IPS-20b (cell line): ENCODE data around the gene ENGASE.
"Not testable (repeated sequence)": the region's sequence is repeated elsewhere in the genome, so short reads cannot be mapped to it uniquely, and the experiment has no call there.

Source experiments
- H3K27ac ChIP-seq: one replicate; pipeline ENCODE4 v1.5.1; 2013; ENCODE audit warnings: low read length
- H3K27me3 ChIP-seq: 2 replicates; pipeline ENCODE4 v1.6.1; 2013; ENCODE audit warnings: mild to moderate bottlenecking, low read length, inconsistent platforms; ENCODE audit not compliant: insufficient read depth
- H3K36me3 ChIP-seq: 2 replicates; pipeline ENCODE4 v1.6.1; 2013; ENCODE audit warnings: low read depth, mild to moderate bottlenecking, inconsistent platforms, low read length, moderate library complexity; ENCODE audit not compliant: insufficient read depth
- H3K4me1 ChIP-seq: 2 replicates; pipeline ENCODE4 v1.6.1; 2013; ENCODE audit warnings: mild to moderate bottlenecking, control low read depth, inconsistent platforms, low read length, moderate library complexity; ENCODE audit not compliant: insufficient read depth
- H3K4me3 ChIP-seq: 2 replicates; pipeline ENCODE4 v1.5.1; 2013; ENCODE audit warnings: mild to moderate bottlenecking, low read length, inconsistent platforms
- H3K9ac ChIP-seq: 2 replicates; pipeline ENCODE4 v1.6.1; 2013; ENCODE audit warnings: low read depth, mild to moderate bottlenecking, inconsistent platforms, low read length, moderate library complexity
- H3K9me3 ChIP-seq: 2 replicates; pipeline ENCODE4 v1.6.1; 2013; ENCODE audit warnings: mild to moderate bottlenecking, low read depth, low read length, inconsistent platforms; ENCODE audit not compliant: insufficient read depth

ENGASE gene

GRCh38 chr17:79065105-79065670 lies 9.4 kb upstream of the ENGASE start:
- no peaks in the 10 kb centered on the region for H3K9me3 ChIP-seq
- H3K27me3 ChIP-seq: no peaks in the 10 kb centered on the region; the same call in 1 of the 2 replicates

GRCh38 chr17:79066963-79067362 lies 7.7 kb upstream of the ENGASE start:
- no peak overlapping the region for H3K9ac ChIP-seq
- no peak overlapping the region for H3K27ac ChIP-seq
- no peaks in the 10 kb centered on the region for H3K4me1 ChIP-seq
- no peaks in the 10 kb centered on the region; the same call in 1 of the 2 replicates for H3K27me3 ChIP-seq
- no peak overlapping the region for H3K4me3 ChIP-seq
- no peaks in the 10 kb centered on the region for H3K36me3 ChIP-seq
- no peaks in the 10 kb centered on the region for H3K9me3 ChIP-seq

More at GRCh38 chr17:79065105-79065670, 9.4 kb upstream of the ENGASE start:
- Histone ChIP-seq H3K27ac (no peak overlapping the region), H3K9ac (no peak overlapping the region), H3K36me3 (no peaks in the 10 kb centered on the region), H3K4me3 (no peak overlapping the region), H3K4me1 (no peaks in the 10 kb centered on the region)

DNA sequence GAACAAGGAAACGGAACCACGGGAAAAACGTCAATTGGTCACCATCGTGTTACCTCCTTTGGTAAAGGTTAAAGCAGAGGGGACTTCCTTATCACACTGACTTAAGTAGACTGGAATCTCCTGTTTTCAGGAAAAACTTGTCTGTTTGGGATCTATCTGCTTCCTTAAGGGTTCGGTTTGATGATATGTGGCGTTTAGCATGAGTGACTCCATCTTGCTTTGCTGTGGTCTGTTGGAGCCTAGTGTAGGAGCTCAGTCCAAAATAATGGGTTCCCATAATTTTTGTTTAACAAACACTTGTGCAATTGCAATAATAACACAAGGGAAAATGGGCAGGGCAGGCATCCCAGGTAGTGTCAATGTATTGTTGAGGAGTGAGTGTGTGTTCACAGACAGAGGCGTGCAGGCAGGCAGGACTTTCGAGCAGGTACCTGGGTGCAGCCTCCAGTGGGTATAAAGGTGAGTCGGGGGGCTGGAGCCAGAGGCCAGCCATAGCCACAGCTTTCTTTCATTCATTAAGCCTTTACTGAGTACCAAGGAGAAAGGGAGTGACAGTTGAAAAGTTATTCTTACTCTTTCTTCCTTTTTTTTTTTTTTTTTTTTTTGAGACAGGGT lies 4.3 kb upstream of the ENGASE start:
- Histone ChIP-seq H3K4me3 (no peak overlapping the region), H3K27ac (no peak overlapping the region), H3K9ac (no peak overlapping the region), H3K27me3 (peaks cover 9% of the 10 kb centered on the region), H3K36me3 (no peaks in the 10 kb centered on the region), H3K4me1 (no peaks in the 10 kb centered on the region), H3K9me3 (no peaks in the 10 kb centered on the region)

DNA sequence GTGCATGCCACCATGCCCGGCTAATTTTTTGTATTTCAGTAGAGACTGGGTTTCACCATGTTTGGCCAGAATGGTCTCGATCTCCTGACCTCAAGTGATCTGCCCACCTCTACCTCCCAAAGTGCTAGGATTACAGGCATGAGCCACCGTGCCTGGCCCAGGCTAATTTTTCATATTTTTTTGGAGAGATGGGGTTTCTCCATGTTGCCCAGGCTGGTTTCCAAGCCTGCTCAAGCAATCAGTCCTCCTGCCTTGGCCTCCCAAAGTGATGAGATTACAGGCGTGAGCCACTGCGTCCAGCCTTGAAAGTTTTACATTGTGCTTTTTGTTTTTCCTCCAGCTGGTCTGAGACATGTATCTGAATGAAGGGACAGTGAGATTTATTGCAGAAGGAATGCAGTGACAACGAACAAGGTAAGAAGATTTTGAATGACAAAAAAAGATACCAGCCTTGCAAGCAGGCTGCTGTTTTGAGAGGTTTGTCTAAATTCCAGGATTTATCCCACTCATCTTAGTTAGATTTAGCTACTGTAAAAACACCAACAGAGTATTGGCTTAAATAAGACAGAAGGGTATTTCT lies 3.4 kb upstream of the ENGASE start:
- H3K4me1 ChIP-seq: no peaks in the 10 kb centered on the region
- H3K4me3 ChIP-seq: no peak overlapping the region
- no peak overlapping the region for H3K27ac ChIP-seq
- no peaks in the 10 kb centered on the region for H3K9me3 ChIP-seq
- H3K9ac ChIP-seq: no peak overlapping the region
- H3K27me3 ChIP-seq: peaks cover 14% of the 10 kb centered on the region
- H3K36me3 ChIP-seq: no peaks in the 10 kb centered on the region

GRCh38 chr17:79072544-79072943 lies 2.1 kb upstream of the ENGASE start:
- H3K4me3 ChIP-seq: no peak overlapping the region
- H3K9ac ChIP-seq: no peak overlapping the region
- no peaks in the 10 kb centered on the region for H3K9me3 ChIP-seq
- H3K4me1 ChIP-seq: no peaks in the 10 kb centered on the region
- H3K27me3 ChIP-seq: peaks cover 14% of the 10 kb centered on the region
- H3K27ac ChIP-seq: no peak overlapping the region
- H3K36me3 ChIP-seq: no peaks in the 10 kb centered on the region

GRCh38 chr17:79073016-79073705 lies 1.5 kb upstream of the ENGASE start:
- Histone ChIP-seq H3K27me3 (peaks cover 14% of the 10 kb centered on the region; the same call in 1 of the 2 replicates), H3K9ac (no peak overlapping the region), H3K4me1 (no peaks in the 10 kb centered on the region), H3K4me3 (no peak overlapping the region), H3K9me3 (no peaks in the 10 kb centered on the region), H3K36me3 (no peaks in the 10 kb centered on the region), H3K27ac (no peak overlapping the region)

DNA sequence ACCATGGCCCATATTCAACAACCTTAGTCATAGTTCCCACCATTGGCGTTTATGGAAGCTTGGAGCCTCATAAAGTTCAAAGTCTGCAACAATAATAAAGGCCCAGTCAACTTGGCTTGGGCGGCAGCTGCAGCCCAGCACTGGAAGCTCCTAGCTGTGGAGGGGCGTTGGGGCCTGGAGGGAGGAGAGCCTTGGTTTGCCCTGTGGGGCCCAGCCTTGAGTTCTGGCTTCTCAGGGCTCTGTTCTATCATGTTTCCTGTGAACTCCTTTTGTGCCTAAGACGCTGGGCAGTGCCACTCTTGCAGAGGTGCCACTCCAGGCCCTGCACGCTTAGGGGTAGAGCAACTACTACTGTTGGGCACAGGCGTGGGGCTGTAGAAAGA lies 927 bp upstream of the ENGASE start:
- Histone ChIP-seq H3K9me3 (no peaks in the 10 kb centered on the region), H3K27ac (no peak overlapping the region), H3K36me3 (peaks cover 4% of the 10 kb centered on the region; the same call in 1 of the 2 replicates), H3K9ac (no peak overlapping the region), H3K4me1 (no peaks in the 10 kb centered on the region), H3K27me3 (peaks cover 14% of the 10 kb centered on the region; the same call in 1 of the 2 replicates), H3K4me3 (no peak overlapping the region)

GRCh38 chr17:79074121-79074648 lies 439 bp upstream of the ENGASE start:
- H3K36me3 ChIP-seq, H3K4me1 ChIP-seq, H3K9me3 ChIP-seq, H3K27ac ChIP-seq, H3K9ac ChIP-seq, H3K4me3 ChIP-seq: not testable (repeated sequence)
- H3K27me3 ChIP-seq: peaks cover 14% of the 10 kb centered on the region; the same call in 1 of the 2 replicates

GRCh38 chr17:79075446-79075750 lies 774 bp downstream of the ENGASE start:
- H3K9me3 ChIP-seq: no peaks in the 10 kb centered on the region
- peaks cover 21% of the 10 kb centered on the region for H3K36me3 ChIP-seq
- H3K27ac ChIP-seq: no peak overlapping the region
- H3K4me3 ChIP-seq: peak overlapping the region; percentile 70
- H3K27me3 ChIP-seq: peaks cover 14% of the 10 kb centered on the region; the same call in 1 of the 2 replicates
- peak overlapping the region; percentile 66; the same call in 1 of the 2 replicates for H3K9ac ChIP-seq
- no peaks in the 10 kb centered on the region for H3K4me1 ChIP-seq

DNA sequence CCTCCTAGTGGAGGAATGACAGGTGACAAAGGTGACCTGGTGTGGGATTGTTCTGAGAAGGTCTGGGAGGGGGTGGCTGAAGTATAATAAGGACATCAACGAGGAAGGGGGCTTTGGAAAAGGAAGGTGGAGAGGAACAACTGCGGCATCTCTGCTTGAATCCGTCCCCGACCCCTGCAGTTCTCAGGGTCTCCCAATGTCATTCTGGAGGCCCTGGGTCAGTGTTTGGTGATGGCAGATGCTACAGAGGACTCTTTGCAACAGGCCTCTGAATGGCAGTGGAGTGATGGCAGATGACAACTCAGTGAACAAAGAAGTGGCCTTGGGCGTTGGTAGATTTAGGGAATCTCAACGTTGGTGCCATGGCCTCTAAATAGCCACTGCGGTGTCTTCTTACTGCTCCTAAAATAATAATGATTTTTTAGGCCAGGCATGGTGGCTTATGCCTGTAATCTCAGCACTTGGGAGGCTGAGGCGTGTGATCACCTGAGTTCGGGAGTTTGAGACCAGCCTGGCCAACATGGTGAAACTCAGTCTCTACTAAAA lies 1.3 kb downstream of the ENGASE start:
- Histone ChIP-seq H3K27ac (no peak overlapping the region), H3K27me3 (peaks cover 14% of the 10 kb centered on the region; the same call in 1 of the 2 replicates), H3K4me3 (peak overlapping the region; percentile 70), H3K9ac (no peak overlapping the region), H3K9me3 (no peaks in the 10 kb centered on the region), H3K36me3 (peaks cover 25% of the 10 kb centered on the region), H3K4me1 (no peaks in the 10 kb centered on the region)

GRCh38 chr17:79077587-79077986 lies 3.0 kb downstream of the ENGASE start:
- Histone ChIP-seq H3K27ac (no peak overlapping the region), H3K9ac (no peak overlapping the region), H3K4me3 (no peak overlapping the region), H3K9me3 (no peaks in the 10 kb centered on the region), H3K4me1 (no peaks in the 10 kb centered on the region), H3K36me3 (peaks cover 25% of the 10 kb centered on the region), H3K27me3 (peaks cover 14% of the 10 kb centered on the region; the same call in 1 of the 2 replicates)
